OCI-LY1 (cell line): ENCODE data around the gene C19orf85.

Source experiments
- CTCF ChIP-seq: fragments of 200-600 bp; sonication (generic), shearing (Covaris generic); IDR thresholded peaks from 2 replicates; pipeline ENCODE4 v1.5.1; 2017; ENCODE audit warnings: mild to moderate bottlenecking, antibody characterized with exemption, low read length, moderate library complexity, mixed read lengths
- EZH2 ChIP-seq: fragments of 200-600 bp; sonication (generic), shearing (Covaris generic); IDR thresholded peaks from 2 replicates; pipeline ENCODE4 v1.8.0; 2017; ENCODE audit warnings: borderline replicate concordance, mixed run types, mild to moderate bottlenecking, antibody characterized with exemption, low read length, moderate library complexity, mixed read lengths

GRCh38 chr19:55465460-55466240, 1.1 kb upstream of the C19orf85 start:
- no peak for TF ChIP-seq CTCF
- TF ChIP-seq EZH2: no peak
